Gastrocnemius medialis (tissue), 4 donors: ENCODE results near the gene DTL.

ENCODE experiments used
- CTCF ChIP-seq, 5 experiments: fragments of 450-650 bp in 3 of 5; fragments of 200-600 bp in 2 of 5; sonication (generic) in 2 of 5; IDR thresholded peaks in 4 of 5; conservative IDR thresholded peaks in 1 of 5; 1 replicate in 4 of 5; 2 replicates in 1 of 5; pipeline ENCODE4 v1.5.1; 2016 to 2019; ENCODE audit warnings: antibody characterized with exemption in 5 of 5, mild to moderate bottlenecking in 3 of 5, moderate library complexity in 3 of 5
- POLR2A ChIP-seq, 2 donors: fragments of 450-650 bp; IDR thresholded peaks; one replicate each; pipeline ENCODE4 v1.6.1; 2017; ENCODE audit warnings: antibody characterized with exemption in 2 of 2, mild to moderate bottlenecking in 2 of 2, moderate library complexity in 2 of 2

GRCh38 chr1:212002536-212002935 lies 33.0 kb upstream of the DTL start:
- no peak for TF ChIP-seq CTCF (IDR thresholded peaks at IDR 0.05 in 4 of 5, conservative IDR thresholded peaks at IDR 0.05 in 1 of 5)
- no peak for TF ChIP-seq POLR2A (IDR thresholded peaks at IDR 0.05)
